IPS-15b (cell line): Measurements from ENCODE around the gene PIEZO1.

Experiments
- H3K27me3 ChIP-seq: one replicate; pipeline ENCODE4 v1.6.1; 2013; ENCODE audit warnings: low read length; ENCODE audit not compliant: control insufficient read depth, insufficient read depth
- H3K36me3 ChIP-seq: one replicate; pipeline ENCODE4 v1.6.1; 2013; ENCODE audit warnings: low read length; ENCODE audit not compliant: control insufficient read depth, insufficient read depth
- H3K4me1 ChIP-seq: one replicate; pipeline ENCODE4 v1.6.1; 2013; ENCODE audit warnings: mild to moderate bottlenecking, low read length; ENCODE audit not compliant: control insufficient read depth, insufficient read depth
- H3K4me3 ChIP-seq: one replicate; pipeline ENCODE4 v1.5.1; 2013; ENCODE audit warnings: low read depth, low read length
- H3K9ac ChIP-seq: one replicate; pipeline ENCODE4 v1.6.1; 2013; ENCODE audit warnings: low read depth, mild to moderate bottlenecking, low read length
- H3K9me3 ChIP-seq: one replicate; pipeline ENCODE4 v1.6.1; 2013; ENCODE audit warnings: mild to moderate bottlenecking, low read length; ENCODE audit not compliant: control insufficient read depth, insufficient read depth

PIEZO1 gene

DNA sequence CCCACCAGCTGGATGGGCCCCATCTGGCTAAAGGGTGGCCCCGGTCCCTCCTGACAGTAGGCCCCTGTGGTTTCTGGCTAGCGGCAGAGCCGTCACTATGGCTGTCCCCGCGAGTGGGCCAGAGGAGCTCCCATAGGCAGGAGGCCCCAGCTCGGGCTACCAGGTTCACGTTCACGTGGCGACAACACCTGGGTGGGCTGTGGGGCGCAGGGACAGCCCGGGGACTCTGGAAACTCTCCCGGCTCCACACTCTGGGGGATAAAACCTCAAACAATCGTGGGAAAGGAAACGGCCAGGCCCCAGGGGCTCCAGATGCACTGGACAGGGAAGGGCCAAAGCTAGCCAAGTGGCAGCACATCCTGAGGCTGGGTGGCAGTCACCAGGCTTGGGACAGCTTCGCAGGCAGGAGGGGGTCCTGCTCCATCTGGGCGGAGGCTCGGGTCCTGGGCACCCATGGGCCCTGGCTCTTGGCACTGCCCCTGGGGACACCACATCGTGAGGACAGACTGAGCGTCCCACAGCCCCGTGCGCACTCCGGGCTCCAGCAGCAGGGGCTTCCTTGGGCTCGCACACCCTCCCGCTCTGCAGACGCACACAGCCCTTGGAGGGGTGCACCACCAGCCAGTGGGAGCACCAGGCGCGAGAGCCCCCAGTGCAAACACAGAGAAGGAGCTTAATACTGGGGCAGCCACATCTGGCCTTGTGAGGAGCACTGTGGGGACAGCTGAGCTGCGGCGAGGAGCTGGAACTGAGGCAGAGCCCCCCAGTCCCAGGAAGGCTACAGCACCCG is 83.2 kb downstream of the PIEZO1 start:
- H3K9me3 ChIP-seq: no peaks in the 10 kb centered on the region
- peaks cover 21% of the 10 kb centered on the region for H3K36me3 ChIP-seq
- H3K27me3 ChIP-seq: no peaks in the 10 kb centered on the region
- H3K4me1 ChIP-seq: no peaks in the 10 kb centered on the region
- no peak overlapping the region for H3K4me3 ChIP-seq
- no peak overlapping the region for H3K9ac ChIP-seq

DNA sequence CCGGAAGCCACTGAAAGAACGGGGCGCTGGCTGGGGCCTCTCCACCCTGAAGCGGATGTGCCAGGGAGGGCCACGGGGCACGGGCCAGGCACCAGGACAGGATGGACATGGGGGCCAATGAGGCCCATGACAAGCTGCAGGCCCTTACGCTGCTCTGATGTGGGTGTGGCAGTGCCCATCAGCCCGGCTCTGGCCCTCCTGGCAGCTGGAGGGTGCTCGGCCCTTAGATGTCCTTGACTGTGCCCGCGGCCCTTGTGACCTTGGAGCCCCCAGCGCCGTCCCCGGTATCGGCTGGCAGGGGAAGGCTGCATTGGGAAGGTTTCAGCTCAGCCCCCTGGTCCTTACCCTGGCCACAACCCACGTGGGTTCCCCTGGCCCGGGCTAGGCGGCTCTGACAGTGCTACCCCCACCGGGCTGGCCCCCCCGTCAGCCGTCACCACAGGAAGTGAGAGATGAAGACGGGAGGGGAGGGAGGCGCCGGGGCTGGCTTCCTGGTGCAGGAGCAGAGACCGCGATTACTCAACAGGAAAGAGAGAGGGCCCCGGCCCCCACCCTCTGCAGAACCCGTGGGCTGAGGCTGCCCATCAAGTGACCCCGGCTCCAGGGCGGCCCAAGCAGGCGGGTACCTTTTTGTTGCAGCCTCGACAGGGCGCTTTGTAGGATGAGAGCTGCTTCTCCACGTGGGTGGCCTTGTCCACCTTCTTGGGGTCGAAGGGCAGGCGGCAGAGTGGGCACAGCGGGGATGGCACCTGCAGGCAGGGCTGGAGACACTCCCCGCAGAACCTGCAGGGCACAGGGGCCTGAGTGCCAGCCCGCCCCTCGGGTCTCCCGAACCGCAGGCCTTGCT is 84.2 kb downstream of the PIEZO1 start:
- H3K4me3 ChIP-seq: no peak overlapping the region
- H3K9ac ChIP-seq: no peak overlapping the region
- H3K27me3 ChIP-seq: no peaks in the 10 kb centered on the region
- peaks cover 24% of the 10 kb centered on the region for H3K36me3 ChIP-seq
- no peaks in the 10 kb centered on the region for H3K4me1 ChIP-seq
- no peaks in the 10 kb centered on the region for H3K9me3 ChIP-seq

DNA sequence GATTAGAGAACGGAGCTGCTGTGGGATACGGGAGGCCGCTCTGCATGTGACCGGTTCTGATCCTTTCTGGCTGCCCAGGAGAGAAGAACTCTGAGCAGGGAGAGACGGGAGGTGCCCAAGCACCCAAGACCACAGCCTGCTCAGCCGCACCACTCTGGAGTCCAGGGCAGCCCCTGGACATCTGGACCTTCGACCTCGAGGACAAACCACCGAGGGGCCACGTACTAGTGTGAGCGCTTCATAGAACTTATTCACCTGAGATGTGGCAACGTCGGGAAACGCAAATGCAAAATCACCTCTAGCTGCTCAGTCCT is 84.7 kb downstream of the PIEZO1 start:
- Histone ChIP-seq H3K9me3 (no peaks in the 10 kb centered on the region), H3K36me3 (peaks cover 24% of the 10 kb centered on the region), H3K9ac (no peak overlapping the region), H3K4me3 (no peak overlapping the region), H3K27me3 (no peaks in the 10 kb centered on the region), H3K4me1 (no peaks in the 10 kb centered on the region)

DNA sequence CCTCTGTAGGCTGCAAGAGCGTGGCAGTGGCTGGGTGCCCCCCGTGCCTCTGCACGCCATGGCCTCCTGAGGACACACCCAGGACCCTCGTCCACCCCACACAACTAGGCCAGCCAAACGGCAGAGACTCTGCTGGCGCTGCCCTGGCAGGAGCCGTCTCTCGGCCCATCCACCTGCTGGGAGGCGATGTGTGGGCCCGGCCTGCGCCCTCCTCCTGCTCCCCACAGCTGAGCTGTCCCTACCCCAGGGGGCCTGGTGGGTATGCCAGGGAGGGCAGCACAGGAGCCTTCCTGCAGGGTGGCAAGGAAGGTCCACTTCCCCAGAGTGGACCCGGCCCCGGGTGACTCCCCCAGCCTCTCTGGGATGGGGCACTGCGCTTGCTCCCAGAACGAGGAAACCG is 85.8 kb downstream of the PIEZO1 start:
- Histone ChIP-seq H3K9me3 (no peaks in the 10 kb centered on the region), H3K9ac (no peak overlapping the region), H3K36me3 (peaks cover 24% of the 10 kb centered on the region), H3K4me3 (no peak overlapping the region), H3K27me3 (no peaks in the 10 kb centered on the region), H3K4me1 (no peaks in the 10 kb centered on the region)

DNA sequence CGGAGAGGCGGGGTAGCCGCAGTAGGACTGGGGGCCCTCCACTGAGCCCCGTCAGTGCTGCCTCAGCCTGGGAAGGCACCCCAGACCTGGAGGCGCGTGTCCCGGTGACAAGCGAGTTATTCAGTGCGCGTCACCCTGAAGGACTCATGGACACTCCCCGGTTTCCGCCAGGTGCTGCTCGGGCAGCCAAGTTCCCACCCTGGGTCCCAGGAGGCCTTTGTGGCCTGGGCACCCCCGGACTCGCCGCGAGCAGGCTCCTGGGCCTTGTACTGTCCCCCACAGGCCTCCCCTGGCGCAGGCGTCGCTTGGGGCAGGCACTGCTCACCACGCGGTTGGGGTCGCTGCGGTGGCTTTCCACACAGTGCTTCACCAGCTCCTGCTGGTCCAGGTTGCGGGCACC is 86.4 kb downstream of the PIEZO1 start:
- H3K9me3 ChIP-seq: no peaks in the 10 kb centered on the region
- H3K36me3 ChIP-seq: peaks cover 24% of the 10 kb centered on the region
- H3K9ac ChIP-seq: no peak overlapping the region
- no peaks in the 10 kb centered on the region for H3K27me3 ChIP-seq
- H3K4me3 ChIP-seq: no peak overlapping the region
- H3K4me1 ChIP-seq: no peaks in the 10 kb centered on the region

DNA sequence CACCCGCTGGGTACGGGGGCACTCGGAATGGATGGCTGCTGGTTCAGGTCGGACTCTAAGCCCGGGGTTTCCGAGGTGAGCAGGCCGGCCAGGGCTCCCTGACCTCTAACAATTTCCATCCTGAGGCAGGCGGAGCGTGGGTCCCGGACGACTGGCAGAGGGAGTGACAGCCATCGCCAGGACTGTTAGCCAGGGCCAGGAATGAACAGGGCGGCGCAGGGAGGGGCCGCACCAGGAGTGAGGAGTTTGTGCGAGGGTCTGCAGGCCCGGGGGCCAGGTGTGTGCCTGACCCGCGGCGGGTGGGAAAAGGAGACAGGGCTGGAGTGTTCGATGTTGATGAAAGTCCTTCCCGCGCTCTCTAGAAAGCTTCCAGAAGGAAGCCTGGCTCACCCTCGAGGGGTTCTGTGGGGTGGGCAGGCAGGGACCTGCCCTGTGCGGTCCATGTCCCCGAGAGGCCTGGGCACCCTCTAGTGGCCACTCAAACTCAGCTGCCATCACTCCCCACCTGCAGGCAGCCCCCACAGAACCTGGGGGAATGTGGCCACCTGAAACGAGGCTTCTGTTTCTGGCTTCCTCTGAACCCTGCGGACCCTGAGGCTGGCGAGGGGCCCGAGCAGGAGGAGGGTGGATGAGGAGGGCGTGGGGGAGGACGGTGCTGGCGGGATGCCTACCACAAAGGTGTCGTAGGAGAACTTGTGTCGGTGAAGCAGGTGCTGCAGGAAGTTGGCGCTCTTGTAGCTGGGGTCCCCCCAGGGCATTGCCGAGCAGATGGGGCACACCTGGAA is 87.0 kb downstream of the PIEZO1 start:
- Histone ChIP-seq H3K27me3 (no peaks in the 10 kb centered on the region), H3K4me3 (no peak overlapping the region), H3K36me3 (peaks cover 24% of the 10 kb centered on the region)

DNA sequence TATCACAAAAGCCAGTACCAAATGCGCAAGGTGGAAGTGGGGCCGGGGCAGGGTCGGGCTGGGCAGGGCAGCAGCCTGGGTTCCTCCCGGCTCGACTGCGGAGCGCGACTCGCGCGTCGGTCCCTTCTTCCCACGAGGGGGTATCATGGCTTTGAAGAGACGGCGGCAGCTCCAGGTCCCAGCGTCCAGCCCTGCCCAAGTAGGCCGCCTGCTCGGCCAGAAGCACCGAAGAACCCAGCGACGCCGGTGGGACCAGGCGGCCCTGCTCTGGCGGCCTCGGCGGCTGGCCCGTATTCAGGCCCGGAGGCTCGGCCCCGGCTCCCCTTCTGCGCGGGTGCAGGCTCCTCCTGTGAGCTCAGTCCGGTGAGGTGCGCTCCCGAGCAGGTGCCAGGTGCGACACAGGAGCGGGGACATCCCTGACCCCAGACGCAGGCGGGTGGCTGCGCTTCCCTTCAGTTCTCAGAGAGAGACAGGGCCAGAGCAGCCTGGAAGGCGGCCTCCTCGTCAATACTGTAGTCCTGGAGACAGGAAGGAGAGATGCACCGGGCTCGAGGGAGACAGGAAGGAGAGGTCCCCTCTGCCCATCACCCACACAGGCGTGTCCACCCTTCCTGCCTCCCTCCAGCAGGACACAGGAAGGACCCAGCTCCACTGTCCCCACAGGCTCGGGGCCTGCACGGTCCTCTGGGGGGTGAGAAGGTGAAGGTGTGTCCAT is 87.7 kb downstream of the PIEZO1 start:
- Histone ChIP-seq H3K4me3 (no peak overlapping the region), H3K9me3 (no peaks in the 10 kb centered on the region), H3K27me3 (no peaks in the 10 kb centered on the region), H3K36me3 (peaks cover 24% of the 10 kb centered on the region), H3K9ac (no peak overlapping the region), H3K4me1 (no peaks in the 10 kb centered on the region)

More for the DNA sequence above, 87.0 kb downstream of the PIEZO1 start:
- Histone ChIP-seq H3K9ac (no peak overlapping the region), H3K4me1 (no peaks in the 10 kb centered on the region), H3K9me3 (no peaks in the 10 kb centered on the region)

DNA sequence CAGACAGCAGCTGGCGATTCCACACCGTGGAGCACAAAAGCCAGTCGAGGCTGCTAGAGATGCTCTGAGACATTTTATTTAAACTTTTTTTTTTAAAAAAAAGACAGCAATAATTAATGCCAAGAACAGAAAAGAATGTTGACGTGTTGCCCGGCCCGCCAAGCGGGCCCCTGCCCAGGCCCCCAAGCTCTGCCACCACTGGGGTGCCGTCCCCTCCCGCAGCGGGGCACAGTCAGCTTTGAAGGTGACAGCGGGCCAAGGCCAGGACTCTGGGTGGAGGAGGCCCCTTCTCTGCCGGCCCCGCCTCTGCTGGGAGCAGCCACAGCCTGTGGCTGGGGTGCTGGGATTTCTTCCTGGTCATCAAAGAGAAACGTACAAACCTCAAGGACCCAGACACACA is 88.6 kb downstream of the PIEZO1 start:
- Histone ChIP-seq H3K4me1 (no peaks in the 10 kb centered on the region), H3K9me3 (no peaks in the 10 kb centered on the region), H3K36me3 (peaks cover 24% of the 10 kb centered on the region), H3K27me3 (no peaks in the 10 kb centered on the region), H3K4me3 (no peak overlapping the region), H3K9ac (no peak overlapping the region)

DNA sequence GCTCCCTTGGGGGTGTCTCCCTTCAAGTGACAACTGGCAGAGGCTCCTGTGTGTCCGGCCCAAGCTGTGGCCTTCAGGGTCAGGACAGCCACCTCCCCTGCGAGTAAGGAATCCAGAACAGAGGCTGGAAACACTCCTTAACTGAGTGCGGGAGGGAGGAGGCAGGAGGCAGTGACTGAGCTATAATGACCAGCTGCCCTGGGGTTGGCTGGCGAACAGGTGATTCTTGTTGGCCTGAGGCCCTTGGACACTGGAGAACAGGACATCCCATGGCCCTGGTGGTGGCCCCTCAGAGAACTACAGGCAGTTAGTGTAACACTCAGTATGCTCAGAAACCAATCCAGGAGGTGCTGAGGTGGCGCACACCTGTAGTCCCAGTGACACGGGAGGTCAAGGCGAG is 89.3 kb downstream of the PIEZO1 start:
- H3K9me3 ChIP-seq: no peaks in the 10 kb centered on the region
- H3K4me3 ChIP-seq: no peak overlapping the region
- H3K27me3 ChIP-seq: no peaks in the 10 kb centered on the region
- H3K4me1 ChIP-seq: no peaks in the 10 kb centered on the region
- peaks cover 23% of the 10 kb centered on the region for H3K36me3 ChIP-seq
- no peak overlapping the region for H3K9ac ChIP-seq

DNA sequence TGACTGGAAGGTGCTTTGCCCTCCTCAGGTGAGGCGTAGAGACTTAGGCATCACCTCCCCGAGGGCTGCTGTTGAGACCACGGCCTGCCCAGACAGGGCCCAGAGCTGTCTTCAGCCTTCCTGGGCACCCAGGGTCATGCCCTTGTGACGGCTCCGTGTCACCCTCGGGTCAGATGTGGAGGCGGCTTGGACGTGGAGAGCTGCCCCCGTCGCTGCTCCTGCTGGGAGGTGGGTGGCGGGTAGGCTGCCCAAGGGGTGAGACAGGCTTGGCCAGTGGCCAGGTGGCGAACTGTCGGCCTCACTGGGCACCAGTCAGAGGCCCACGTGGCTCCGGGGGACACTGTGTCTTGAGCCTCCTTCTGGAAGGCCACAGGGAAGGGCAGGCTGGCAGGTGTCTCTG is 89.8 kb downstream of the PIEZO1 start:
- no peaks in the 10 kb centered on the region for H3K4me1 ChIP-seq
- H3K36me3 ChIP-seq: peaks cover 19% of the 10 kb centered on the region
- no peaks in the 10 kb centered on the region for H3K27me3 ChIP-seq
- H3K4me3 ChIP-seq: no peak overlapping the region
- H3K9ac ChIP-seq: no peak overlapping the region
- H3K9me3 ChIP-seq: no peaks in the 10 kb centered on the region
